ENCODE data around the gene CLEC18A.
"Not testable (repeated sequence)": the region's sequence is repeated elsewhere in the genome, so short reads cannot be mapped to it uniquely, and the experiment has no call there.

CLEC18A gene

GRCh38 chr16:69985196-69985595, 34.1 kb downstream of the CLEC18A start:
- in situ Hi-C loops (cut with MboI; ENCODE audit: low sequenced_read_pairs); H3K27me3 ChIP-seq (ENCODE audit: low read depth); H3K9me3 ChIP-seq; H3K4me3 ChIP-seq; H3K36me3 ChIP-seq (replicated peaks); H3K4me1 ChIP-seq; DNase-seq (ENCODE audit: low spot score in 2 of 2): not testable (repeated sequence)

- H3K4me3 ChIP-seq; DNase-seq (ENCODE audit: low spot score in 2 of 2); H3K36me3 ChIP-seq (replicated peaks); H3K4me1 ChIP-seq; H3K27me3 ChIP-seq (ENCODE audit: low read depth); in situ Hi-C loops (cut with MboI; ENCODE audit: low sequenced_read_pairs); H3K9me3 ChIP-seq: not testable (repeated sequence)
These were observed 46.8 kb downstream of the CLEC18A start for GRCh38 chr16:69997956-69998355.

DNA sequence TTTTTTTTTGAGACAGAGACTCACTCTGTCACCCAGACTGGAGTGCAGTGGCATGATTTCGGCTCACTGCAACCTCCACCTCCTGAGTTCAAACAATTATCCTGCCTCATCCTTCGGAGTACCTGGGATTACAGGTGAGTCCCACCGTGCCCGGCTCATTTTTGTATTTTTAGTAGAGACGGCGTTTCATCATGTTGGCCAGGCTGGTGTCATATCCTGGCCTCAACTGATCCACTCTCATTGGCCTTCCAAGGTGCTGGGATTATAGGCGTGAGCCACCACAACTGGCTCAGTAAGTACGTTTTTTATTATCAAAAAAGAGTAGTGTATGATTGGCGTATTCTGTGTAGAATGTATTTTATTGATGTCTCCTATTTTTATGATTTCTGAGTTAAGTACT, 48.7 kb downstream of the CLEC18A start:
- H3K4me3 ChIP-seq; H3K9me3 ChIP-seq; in situ Hi-C loops (cut with MboI; ENCODE audit: low sequenced_read_pairs); H3K36me3 ChIP-seq (replicated peaks); H3K27me3 ChIP-seq (ENCODE audit: low read depth); H3K4me1 ChIP-seq; DNase-seq (ENCODE audit: low spot score in 2 of 2): not testable (repeated sequence)

DNA sequence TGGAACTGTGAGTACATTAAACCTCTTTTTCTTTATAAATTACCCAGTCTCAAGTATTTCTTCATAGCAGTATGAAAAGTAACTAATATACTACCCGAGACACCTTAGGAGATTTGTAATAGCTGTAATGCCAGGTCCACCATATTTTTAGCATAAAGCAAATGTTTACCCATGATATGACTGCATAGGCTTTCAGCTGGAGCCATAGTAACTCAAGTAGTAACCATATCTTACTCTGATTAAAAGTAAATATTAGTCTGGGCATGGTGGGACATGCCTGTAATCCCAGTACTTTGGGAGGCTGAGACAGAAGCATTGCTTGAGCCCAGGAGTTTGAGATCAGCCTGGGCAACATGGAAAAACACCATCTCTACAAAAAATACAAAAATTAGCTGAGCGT, 52.4 kb downstream of the CLEC18A start:
- H3K27me3 ChIP-seq (ENCODE audit: low read depth); DNase-seq (ENCODE audit: low spot score in 2 of 2); in situ Hi-C loops (cut with MboI; ENCODE audit: low sequenced_read_pairs); H3K9me3 ChIP-seq; H3K36me3 ChIP-seq (replicated peaks); H3K4me3 ChIP-seq; H3K4me1 ChIP-seq: not testable (repeated sequence)

- H3K4me3 ChIP-seq; DNase-seq (ENCODE audit: low spot score in 2 of 2); in situ Hi-C loops (cut with MboI; ENCODE audit: low sequenced_read_pairs); H3K9me3 ChIP-seq; H3K4me1 ChIP-seq; H3K27me3 ChIP-seq (ENCODE audit: low read depth); H3K36me3 ChIP-seq (replicated peaks): not testable (repeated sequence)
These were observed 57.5 kb downstream of the CLEC18A start for GRCh38 chr16:70008604-70009003.

DNA sequence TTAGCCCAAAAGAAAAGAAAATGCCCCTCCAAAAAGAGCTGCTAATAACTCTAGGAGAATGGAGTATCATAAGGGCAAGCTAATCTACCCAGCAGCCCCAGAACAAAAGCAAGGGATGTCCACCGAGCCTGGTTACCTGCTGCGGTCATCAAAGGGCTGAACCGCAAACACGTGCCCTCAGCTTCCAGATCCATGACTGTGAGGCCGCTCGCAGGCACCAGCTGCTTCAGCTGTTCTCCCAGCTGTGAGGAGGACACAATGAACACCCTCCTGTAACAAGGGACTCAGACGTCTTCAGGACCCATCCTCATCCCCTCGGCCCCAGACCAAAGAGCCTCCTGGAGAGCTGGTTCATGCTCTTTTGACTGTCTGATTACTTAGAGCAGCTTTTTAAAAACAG, 59.5 kb downstream of the CLEC18A start:
- H3K4me1 ChIP-seq; H3K4me3 ChIP-seq; H3K36me3 ChIP-seq (replicated peaks); DNase-seq (ENCODE audit: low spot score in 2 of 2); in situ Hi-C loops (cut with MboI; ENCODE audit: low sequenced_read_pairs); H3K27me3 ChIP-seq (ENCODE audit: low read depth); H3K9me3 ChIP-seq: not testable (repeated sequence)

GRCh38 chr16:70011120-70011519, 60.0 kb downstream of the CLEC18A start:
- H3K4me3 ChIP-seq; H3K9me3 ChIP-seq; H3K27me3 ChIP-seq (ENCODE audit: low read depth); in situ Hi-C loops (cut with MboI; ENCODE audit: low sequenced_read_pairs); H3K4me1 ChIP-seq; DNase-seq (ENCODE audit: low spot score in 2 of 2); H3K36me3 ChIP-seq (replicated peaks): not testable (repeated sequence)

DNA sequence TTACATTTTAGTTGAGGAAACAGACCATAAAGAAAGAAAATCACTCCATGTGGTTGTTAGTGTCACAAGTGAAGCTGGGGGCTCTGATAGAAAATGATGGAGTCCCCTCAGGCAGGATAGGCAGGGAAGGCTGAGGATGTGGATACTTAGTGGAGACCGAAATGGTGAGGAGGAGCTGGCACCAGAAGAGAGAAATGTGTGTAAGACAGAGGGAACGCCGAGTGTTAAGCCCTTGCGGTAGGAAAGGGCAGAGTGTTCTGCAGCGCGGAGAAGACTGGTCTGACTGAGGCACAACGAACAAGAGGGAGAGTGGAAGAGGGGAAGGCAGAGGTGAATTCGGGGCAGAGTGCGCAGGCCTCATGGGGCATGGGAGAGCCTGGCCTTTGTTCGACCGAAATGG, 61.2 kb downstream of the CLEC18A start:
- H3K27me3 ChIP-seq (ENCODE audit: low read depth); DNase-seq (ENCODE audit: low spot score in 2 of 2); in situ Hi-C loops (cut with MboI; ENCODE audit: low sequenced_read_pairs); H3K4me1 ChIP-seq; H3K9me3 ChIP-seq; H3K36me3 ChIP-seq (replicated peaks); H3K4me3 ChIP-seq: not testable (repeated sequence)

DNA sequence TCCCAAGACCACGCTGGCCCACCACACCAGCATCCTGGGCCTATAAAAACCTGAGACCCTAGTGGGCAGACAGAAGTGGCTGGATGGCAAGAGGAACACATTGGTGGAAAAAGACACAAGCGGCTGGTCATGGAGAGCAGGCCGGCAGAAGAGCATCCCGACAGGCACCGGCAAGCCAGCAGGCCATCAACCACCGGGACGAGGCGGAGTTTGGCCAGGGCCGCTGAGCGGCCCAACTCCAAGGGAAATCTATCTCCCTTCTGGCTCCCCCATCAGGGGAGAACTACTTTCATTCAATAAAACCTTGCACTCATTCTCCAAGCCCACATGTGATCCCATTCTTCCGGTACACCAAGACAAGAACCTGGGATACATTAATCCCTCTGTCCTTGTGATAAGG, 61.8 kb downstream of the CLEC18A start:
- H3K36me3 ChIP-seq (replicated peaks); H3K9me3 ChIP-seq; in situ Hi-C loops (cut with MboI; ENCODE audit: low sequenced_read_pairs); H3K4me3 ChIP-seq; H3K4me1 ChIP-seq; H3K27me3 ChIP-seq (ENCODE audit: low read depth); DNase-seq (ENCODE audit: low spot score in 2 of 2): not testable (repeated sequence)

All from HAP-1 (cell line).